Activated naive CD4-positive, alpha-beta T cell treated with anti-CD3 and anti-CD28 coated beads, Interleukin-2, amount 10 ng/mL, durations not matched to agents 7 days and 5 days (primary cell): ENCODE measurements around the gene NCAPD3.

Experiments used
- CTCF ChIA-PET: fragments of 350-600 bp; sonication (Branson Sonifier 250); formaldehyde crosslinking; loops from one replicate; lab custom pipeline; 2021; ENCODE audit warnings: antibody characterized with exemption; lab: Charles Lee
- DNase-seq: peaks from one replicate; pipeline ENCODE4 v3.0.0-alpha.2; 2020
- H3K27ac Mint-ChIP-seq: one replicate; pipeline ENCODE4 v1.8.0; 2021; ENCODE audit warnings: mild to moderate bottlenecking, moderate library complexity, mixed read lengths
- H3K27me3 Mint-ChIP-seq: one replicate; pipeline ENCODE4 v1.8.0; 2021; ENCODE audit warnings: mild to moderate bottlenecking, mixed read lengths
- H3K36me3 Mint-ChIP-seq: one replicate; pipeline ENCODE4 v1.8.0; 2021; ENCODE audit warnings: mixed read lengths
- H3K4me1 Mint-ChIP-seq: one replicate; pipeline ENCODE4 v1.8.0; 2021; ENCODE audit warnings: mixed read lengths
- H3K4me3 Mint-ChIP-seq: one replicate; pipeline ENCODE4 v1.8.0; 2021; ENCODE audit warnings: mild to moderate bottlenecking, moderate library complexity, mixed read lengths
- H3K9me3 Mint-ChIP-seq: one replicate; pipeline ENCODE4 v1.8.0; 2021; ENCODE audit warnings: mixed read lengths

NCAPD3 gene

GRCh38 chr11:134155946-134156865 lies 67.6 kb downstream of the NCAPD3 start:
- no peaks in the 10 kb centered on the region for H3K4me1 Mint-ChIP-seq
- no peak overlapping the region for H3K27ac Mint-ChIP-seq
- CTCF ChIA-PET: no interaction called here
- peaks cover 63% of the 10 kb centered on the region for H3K36me3 Mint-ChIP-seq
- DNase-seq: no peak
- H3K4me3 Mint-ChIP-seq: no peak overlapping the region
- no peaks in the 10 kb centered on the region for H3K27me3 Mint-ChIP-seq
- H3K9me3 Mint-ChIP-seq: no peaks in the 10 kb centered on the region

GRCh38 chr11:134155456-134155855 lies 68.3 kb downstream of the NCAPD3 start:
- no peaks in the 10 kb centered on the region for H3K4me1 Mint-ChIP-seq
- no peaks in the 10 kb centered on the region for H3K27me3 Mint-ChIP-seq
- DNase-seq: no peak
- H3K36me3 Mint-ChIP-seq: peaks cover 66% of the 10 kb centered on the region
- no peaks in the 10 kb centered on the region for H3K9me3 Mint-ChIP-seq
- CTCF ChIA-PET: no interaction called here
- no peak overlapping the region for H3K27ac Mint-ChIP-seq
- H3K4me3 Mint-ChIP-seq: no peak overlapping the region

GRCh38 chr11:134154441-134154840 lies 69.3 kb downstream of the NCAPD3 start:
- Mint-ChIP-seq H3K9me3 (no peaks in the 10 kb centered on the region), H3K36me3 (peaks cover 58% of the 10 kb centered on the region), H3K27ac (no peak overlapping the region)

GRCh38 chr11:134153147-134153905 lies 70.4 kb downstream of the NCAPD3 start:
- CTCF ChIA-PET: interaction anchor here (1.0 kb wide), 2 partner anchors 103 to 225 kb away, joined by 3 to 5 read pairs; no protein-coding TSS in a partner anchor
- Mint-ChIP-seq H3K27ac (no peak overlapping the region), H3K36me3 (peaks cover 50% of the 10 kb centered on the region), H3K4me3 (no peak overlapping the region), H3K27me3 (no peaks in the 10 kb centered on the region), H3K4me1 (no peaks in the 10 kb centered on the region), H3K9me3 (no peaks in the 10 kb centered on the region)
- DNase-seq: no peak

More at GRCh38 chr11:134154441-134154840, 69.3 kb downstream of the NCAPD3 start:
- no peak overlapping the region for H3K4me3 Mint-ChIP-seq
- H3K4me1 Mint-ChIP-seq: no peaks in the 10 kb centered on the region
- no peak for DNase-seq
- CTCF ChIA-PET: no interaction called here
- no peaks in the 10 kb centered on the region for H3K27me3 Mint-ChIP-seq

- Mint-ChIP-seq H3K36me3 (peaks cover 50% of the 10 kb centered on the region), H3K27me3 (no peaks in the 10 kb centered on the region), H3K27ac (no peak overlapping the region), H3K9me3 (no peaks in the 10 kb centered on the region), H3K4me3 (no peak overlapping the region), H3K4me1 (no peaks in the 10 kb centered on the region)
- DNase-seq: no peak
- CTCF ChIA-PET: interaction anchor here (1.0 kb wide), 2 partner anchors 103 to 224 kb away, joined by 3 to 5 read pairs; no protein-coding TSS in a partner anchor
Observed at GRCh38 chr11:134152696-134153095, 71.1 kb downstream of the NCAPD3 start.

GRCh38 chr11:134151083-134151747 lies 72.6 kb downstream of the NCAPD3 start:
- Mint-ChIP-seq H3K4me1 (no peaks in the 10 kb centered on the region), H3K27ac (peak overlapping the region; percentile 4), H3K9me3 (no peaks in the 10 kb centered on the region), H3K27me3 (no peaks in the 10 kb centered on the region), H3K36me3 (peaks cover 41% of the 10 kb centered on the region), H3K4me3 (no peak overlapping the region)
- DNase-seq: no peak
- CTCF ChIA-PET: no interaction called here

- Mint-ChIP-seq H3K27ac (no peak overlapping the region), H3K4me3 (no peak overlapping the region), H3K9me3 (no peaks in the 10 kb centered on the region), H3K27me3 (no peaks in the 10 kb centered on the region), H3K4me1 (no peaks in the 10 kb centered on the region), H3K36me3 (peaks cover 37% of the 10 kb centered on the region)
- CTCF ChIA-PET: no interaction called here
- no peak for DNase-seq
Observed at GRCh38 chr11:134150195-134150903, 73.4 kb downstream of the NCAPD3 start.

DNA sequence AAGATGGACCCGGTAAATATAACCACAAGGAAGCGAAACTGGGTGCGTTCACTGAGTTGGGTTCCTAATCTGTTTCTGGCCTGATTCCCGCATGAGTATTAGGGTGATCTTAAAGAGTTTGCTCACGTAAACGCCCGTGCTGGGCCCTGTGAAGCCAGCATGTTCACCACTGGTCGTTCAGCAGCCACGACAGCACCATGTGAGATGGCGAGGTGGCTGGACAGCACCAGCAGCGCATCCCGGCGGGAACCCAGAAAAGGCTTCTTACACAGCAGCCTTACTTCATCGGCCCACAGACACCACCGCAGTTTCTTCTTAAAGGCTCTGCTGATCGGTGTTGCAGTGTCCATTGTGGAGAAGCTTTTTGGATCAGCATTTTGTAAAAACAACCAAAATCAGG lies 74.4 kb downstream of the NCAPD3 start:
- no peak for DNase-seq
- Mint-ChIP-seq H3K4me3 (no peak overlapping the region), H3K9me3 (no peaks in the 10 kb centered on the region), H3K36me3 (peaks cover 37% of the 10 kb centered on the region), H3K27me3 (no peaks in the 10 kb centered on the region), H3K4me1 (peaks cover under 1% of the 10 kb centered on the region), H3K27ac (no peak overlapping the region)
- CTCF ChIA-PET: no interaction called here

- Mint-ChIP-seq H3K4me3 (no peak overlapping the region), H3K27ac (no peak overlapping the region), H3K27me3 (no peaks in the 10 kb centered on the region), H3K4me1 (peaks cover 13% of the 10 kb centered on the region), H3K36me3 (peaks cover 32% of the 10 kb centered on the region), H3K9me3 (no peaks in the 10 kb centered on the region)
- CTCF ChIA-PET: no interaction called here
- DNase-seq: no peak
Observed at GRCh38 chr11:134146598-134146997, 77.2 kb downstream of the NCAPD3 start.

- CTCF ChIA-PET: interaction anchor here (0.9 kb wide), 1 partner anchor 48 kb away, joined by 3 read pairs; no protein-coding TSS in a partner anchor
- H3K27me3 Mint-ChIP-seq: no peaks in the 10 kb centered on the region
Observed at GRCh38 chr11:134145715-134146114, 78.1 kb downstream of the NCAPD3 start.

DNA sequence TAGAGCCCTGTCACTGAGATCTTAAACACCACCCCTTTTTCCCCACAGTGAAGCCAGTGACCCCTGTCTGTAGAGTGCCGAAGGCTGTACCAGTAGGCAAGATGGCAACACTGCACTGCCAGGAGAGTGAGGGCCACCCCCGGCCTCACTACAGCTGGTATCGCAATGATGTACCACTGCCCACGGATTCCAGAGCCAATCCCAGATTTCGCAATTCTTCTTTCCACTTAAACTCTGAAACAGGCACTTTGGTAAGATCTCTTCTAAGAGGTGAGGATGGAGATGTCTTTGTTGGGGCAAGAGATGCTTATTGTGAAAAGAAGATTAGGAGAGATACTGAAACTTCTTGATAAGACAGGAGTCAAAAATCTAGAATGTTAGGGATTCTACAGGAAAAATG lies 79.0 kb downstream of the NCAPD3 start:
- peaks cover 23% of the 10 kb centered on the region for H3K36me3 Mint-ChIP-seq
- H3K27me3 Mint-ChIP-seq: no peaks in the 10 kb centered on the region
- DNase-seq: no peak
- H3K4me3 Mint-ChIP-seq: no peak overlapping the region
- H3K4me1 Mint-ChIP-seq: peaks cover 14% of the 10 kb centered on the region
- no peaks in the 10 kb centered on the region for H3K9me3 Mint-ChIP-seq
- CTCF ChIA-PET: interaction anchor here (0.9 kb wide), 1 partner anchor 217 kb away, joined by 4 read pairs; no protein-coding TSS in a partner anchor
- H3K27ac Mint-ChIP-seq: no peak overlapping the region

More at GRCh38 chr11:134145715-134146114, 78.1 kb downstream of the NCAPD3 start:
- Mint-ChIP-seq H3K4me1 (peaks cover 13% of the 10 kb centered on the region), H3K4me3 (no peak overlapping the region), H3K9me3 (no peaks in the 10 kb centered on the region), H3K27ac (no peak overlapping the region), H3K36me3 (peaks cover 24% of the 10 kb centered on the region)
- no peak for DNase-seq

DNA sequence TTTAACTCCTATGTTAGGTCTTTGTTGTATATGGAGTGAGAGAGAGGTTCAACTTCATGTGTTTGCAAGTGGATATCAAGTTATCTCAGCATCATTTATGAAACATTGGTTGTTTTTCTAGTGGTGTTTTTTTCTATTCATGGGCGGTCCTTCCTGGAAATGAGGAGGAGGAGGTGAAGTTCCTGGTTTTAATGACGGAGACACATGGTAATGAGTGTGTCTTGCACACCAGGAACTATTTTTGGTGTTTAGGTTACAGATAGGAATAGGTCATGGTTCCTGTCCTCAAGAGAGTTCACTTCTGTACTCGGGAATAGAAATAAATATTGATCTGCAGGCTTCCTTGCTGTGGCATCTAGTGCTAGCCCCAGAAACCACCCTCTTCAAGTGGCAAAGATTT lies 80.0 kb downstream of the NCAPD3 start:
- DNase-seq: no peak
- CTCF ChIA-PET: no interaction called here
- Mint-ChIP-seq H3K4me1 (peaks cover 17% of the 10 kb centered on the region), H3K27ac (peak overlapping the region; percentile 47), H3K36me3 (peaks cover 20% of the 10 kb centered on the region), H3K9me3 (no peaks in the 10 kb centered on the region), H3K4me3 (no peak overlapping the region), H3K27me3 (no peaks in the 10 kb centered on the region)

DNA sequence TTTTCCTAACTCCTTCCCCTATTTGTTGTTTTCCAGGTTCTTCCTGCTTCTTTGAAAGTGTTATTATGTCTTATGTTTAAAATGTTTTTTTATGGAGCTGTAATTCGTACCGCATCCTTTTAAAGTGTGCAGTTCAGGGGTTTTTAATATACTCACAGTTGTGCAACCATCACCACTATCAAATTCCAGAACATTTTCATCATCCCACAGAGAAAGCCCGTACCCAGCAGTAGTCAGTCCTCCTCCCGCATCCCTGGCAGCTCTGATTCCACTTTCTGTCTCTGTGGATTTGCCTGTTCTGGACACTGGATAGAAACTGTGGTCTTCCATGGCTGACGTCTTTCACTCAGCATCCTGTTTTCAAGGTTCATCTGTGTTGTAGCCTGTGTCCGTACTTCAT lies 81.2 kb downstream of the NCAPD3 start:
- Mint-ChIP-seq H3K36me3 (peaks cover 20% of the 10 kb centered on the region), H3K4me1 (peaks cover 17% of the 10 kb centered on the region), H3K27me3 (no peaks in the 10 kb centered on the region), H3K9me3 (no peaks in the 10 kb centered on the region), H3K27ac (no peak overlapping the region), H3K4me3 (no peak overlapping the region)
- no peak for DNase-seq
- CTCF ChIA-PET: interaction anchor here (1.3 to 1.7 kb wide), 4 partner anchors 91 to 215 kb away, joined by 5 to 7 read pairs (median 6); no protein-coding TSS in a partner anchor
